ENCODE results near the gene GAS5. TPM values are rescaled to one million over a fixed set of nuclear protein-coding genes. Genes with fewer than 3 reads are reported as not detected.
A peak's percentile ranks its signal among the peaks of the same experiment; 100 is the strongest.

The GAS5 gene
- total and polyA plus RNA-seq, 2 of the 8 experiments (the other 6 are each of a cell fraction or from before 2014, with no cell fraction given) = 799 to 1,238 TPM

GRCh38 chr1:173867753-173868265, at the start of gene GAS5 (continued):
- TF ChIP-seq ATF3 (IDR thresholded peaks at IDR 0.05; ENCODE audit: insufficient read depth, low read depth, low read length) (peak; percentile 41; the same call in 1 of the 2 replicates), POU5F1 (IDR thresholded peaks at IDR 0.05; ENCODE audit: low read depth, low read length) (no peak), SP1 (IDR thresholded peaks at IDR 0.05; ENCODE audit: low read depth, low read length) (peak; percentile 78), CHD2 (IDR thresholded peaks at IDR 0.05; ENCODE audit: low read length) (no peak), RNF2 (IDR thresholded peaks at IDR 0.05; ENCODE audit: borderline replicate concordance, low read depth, low read length, missing control alignments, poor library complexity, severe bottlenecking) (no peak), KDM1A (IDR thresholded peaks at IDR 0.05; ENCODE audit: borderline replicate concordance, low read length) (no peak), SIX5 (IDR thresholded peaks at IDR 0.05; ENCODE audit: low read depth, low read length) (no peak), MAFK (IDR thresholded peaks at IDR 0.05; ENCODE audit: low read depth, low read length) (no peak), SAP30 (IDR thresholded peaks at IDR 0.05; ENCODE audit: insufficient read depth, insufficient replicate concordance, low read length) (peak; percentile 51), BCL11A (IDR thresholded peaks at IDR 0.05; ENCODE audit: low read depth in 2 of 2, low read length in 2 of 2) (no peak), SUZ12 (IDR thresholded peaks at IDR 0.05; ENCODE audit: low read length) (no peak), KDM4A (IDR thresholded peaks at IDR 0.05; ENCODE audit: low read depth, low read length, severe bottlenecking) (no peak), PHF8 (conservative IDR thresholded peaks at IDR 0.05; ENCODE audit: low read depth, low read length) (peak; percentile 93), EGR1 (IDR thresholded peaks at IDR 0.05; ENCODE audit: borderline replicate concordance, low read depth, low read length) (no peak), NANOG (IDR thresholded peaks at IDR 0.05; ENCODE audit: insufficient read depth, low read depth, low read length, poor library complexity, severe bottlenecking) (no peak), SIRT6 (IDR thresholded peaks at IDR 0.05; ENCODE audit: low read length) (no peak), SP2 (IDR thresholded peaks at IDR 0.05; ENCODE audit: low read length) (no peak), GTF2F1 (IDR thresholded peaks at IDR 0.05; ENCODE audit: borderline replicate concordance, low read depth, low read length) (peak; percentile 96), RBBP5 (IDR thresholded peaks at IDR 0.05; ENCODE audit: borderline replicate concordance, low read depth, low read length) (no peak), SIN3A (conservative IDR thresholded peaks at IDR 0.05 in 1 of 2, IDR thresholded peaks at IDR 0.05 in 1 of 2; ENCODE audit: low read depth in 1 of 2, low read length in 2 of 2) (peak; percentile 75 to 85; a peak in 2 of 4 replicates), BACH1 (IDR thresholded peaks at IDR 0.05; ENCODE audit: low read length) (no peak), RAD21 (IDR thresholded peaks at IDR 0.05 in 1 of 2, conservative IDR thresholded peaks at IDR 0.05 in 1 of 2; ENCODE audit: low read depth in 2 of 2, low read length in 2 of 2) (no peak)
